Upper lobe of left lung (tissue), 4 donors: ENCODE results near the gene C1orf21.

ENCODE experiments used
- POLR2A ChIP-seq, 4 donors: fragments of 450-650 bp; IDR thresholded peaks; one replicate each; pipeline ENCODE4 v1.5.1; 2016 to 2017; ENCODE audit warnings: antibody characterized with exemption in 4 of 4, mild to moderate bottlenecking in 2 of 4
- POLR2AphosphoS5 ChIP-seq, 2 donors: sonication (generic); formaldehyde crosslinking; IDR thresholded peaks; one replicate each; pipeline ENCODE4 v1.5.1; 2017; ENCODE audit warnings: antibody characterized with exemption in 2 of 2
- TF ChIP-seq, protein P1 (sequence below), 6 experiments: fragments of 450-650 bp in 4 of 6; fragments of 200-600 bp in 2 of 6; sonication (generic) in 2 of 6; IDR thresholded peaks; one replicate each; pipeline ENCODE4 v1.5.1; 2016 to 2019; ENCODE audit warnings: antibody characterized with exemption in 6 of 6

DNA sequence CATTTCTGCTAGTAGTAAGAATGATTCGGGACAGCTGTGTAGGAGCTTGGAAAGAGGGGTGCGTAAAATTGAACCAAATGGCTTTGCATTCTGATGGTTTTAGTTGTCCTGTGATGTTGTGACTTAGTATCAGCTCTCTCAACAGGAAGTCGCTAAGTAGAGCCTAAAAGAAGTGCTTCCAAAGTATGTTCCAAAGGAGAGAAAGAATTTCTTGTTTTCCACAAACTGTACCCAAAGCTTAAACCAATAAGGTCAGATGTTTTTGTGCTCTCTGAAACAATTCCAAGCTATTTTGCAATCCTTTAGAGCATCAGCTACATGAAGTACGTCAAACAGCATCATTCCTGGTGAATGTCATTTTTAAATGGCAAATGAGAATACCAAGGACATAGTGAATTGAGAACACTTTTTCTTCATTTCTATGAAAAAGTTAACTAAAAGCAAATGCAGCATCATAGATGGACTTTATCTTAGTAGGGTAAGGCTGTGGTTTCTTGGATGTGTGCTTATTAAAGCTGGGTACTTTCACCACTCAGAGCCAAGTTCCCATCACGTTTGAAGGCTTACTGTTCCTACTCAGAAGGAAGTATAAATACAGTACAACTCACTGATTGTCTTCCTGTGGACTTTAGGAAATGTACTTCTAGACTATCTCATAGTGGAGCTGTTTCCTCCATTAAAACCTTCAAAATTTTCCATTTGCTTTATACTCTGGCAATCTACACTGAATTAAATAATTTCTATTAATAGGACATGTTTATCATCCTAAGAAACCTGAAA lies 148.6 kb downstream of the C1orf21 start:
- TF ChIP-seq POLR2AphosphoS5 (IDR thresholded peaks at IDR 0.05) (no peak), POLR2A (IDR thresholded peaks at IDR 0.05) (no peak)
- TF ChIP-seq, protein P1, sequence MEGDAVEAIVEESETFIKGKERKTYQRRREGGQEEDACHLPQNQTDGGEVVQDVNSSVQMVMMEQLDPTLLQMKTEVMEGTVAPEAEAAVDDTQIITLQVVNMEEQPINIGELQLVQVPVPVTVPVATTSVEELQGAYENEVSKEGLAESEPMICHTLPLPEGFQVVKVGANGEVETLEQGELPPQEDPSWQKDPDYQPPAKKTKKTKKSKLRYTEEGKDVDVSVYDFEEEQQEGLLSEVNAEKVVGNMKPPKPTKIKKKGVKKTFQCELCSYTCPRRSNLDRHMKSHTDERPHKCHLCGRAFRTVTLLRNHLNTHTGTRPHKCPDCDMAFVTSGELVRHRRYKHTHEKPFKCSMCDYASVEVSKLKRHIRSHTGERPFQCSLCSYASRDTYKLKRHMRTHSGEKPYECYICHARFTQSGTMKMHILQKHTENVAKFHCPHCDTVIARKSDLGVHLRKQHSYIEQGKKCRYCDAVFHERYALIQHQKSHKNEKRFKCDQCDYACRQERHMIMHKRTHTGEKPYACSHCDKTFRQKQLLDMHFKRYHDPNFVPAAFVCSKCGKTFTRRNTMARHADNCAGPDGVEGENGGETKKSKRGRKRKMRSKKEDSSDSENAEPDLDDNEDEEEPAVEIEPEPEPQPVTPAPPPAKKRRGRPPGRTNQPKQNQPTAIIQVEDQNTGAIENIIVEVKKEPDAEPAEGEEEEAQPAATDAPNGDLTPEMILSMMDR (IDR thresholded peaks at IDR 0.05), result no peak
